ENCODE results near the gene FGF6.
"Not testable (repeated sequence)": the region's sequence is repeated elsewhere in the genome, so short reads cannot be mapped to it uniquely, and the experiment has no call there.

Gene FGF6

GRCh38 chr12:4422985-4423384 is 22.6 kb downstream of the FGF6 start:
- no peaks in the 10 kb centered on the region for H3K36me3 ChIP-seq (ENCODE audit: insufficient read depth, low read length)
- peaks cover 6% of the 10 kb centered on the region for H3K27me3 ChIP-seq (ENCODE audit: insufficient read depth, low read length)
- no peaks in the 10 kb centered on the region for H3K9me3 ChIP-seq (ENCODE audit: low read length)
- H3K4me1 ChIP-seq (ENCODE audit: insufficient read depth, low read length): peaks cover under 1% of the 10 kb centered on the region
- H3K4me3 ChIP-seq (ENCODE audit: low read length): no peak overlapping the region
- no peak overlapping the region for H2AFZ ChIP-seq (ENCODE audit: low read depth, low read length)

GRCh38 chr12:4421590-4422031 is 24.0 kb downstream of the FGF6 start:
- Histone ChIP-seq H2AFZ (ENCODE audit: low read depth, low read length) (no peak overlapping the region), H3K4me1 (ENCODE audit: insufficient read depth, low read length) (peaks cover 12% of the 10 kb centered on the region), H3K36me3 (ENCODE audit: insufficient read depth, low read length) (no peaks in the 10 kb centered on the region), H3K9me3 (ENCODE audit: low read length) (no peaks in the 10 kb centered on the region), H3K4me3 (ENCODE audit: low read length) (no peak overlapping the region), H3K27me3 (ENCODE audit: insufficient read depth, low read length) (peaks cover 4% of the 10 kb centered on the region)

GRCh38 chr12:4420138-4420670 is 25.4 kb downstream of the FGF6 start:
- H3K4me1 ChIP-seq (ENCODE audit: insufficient read depth, low read length): peaks cover 12% of the 10 kb centered on the region
- H3K36me3 ChIP-seq (ENCODE audit: insufficient read depth, low read length): no peaks in the 10 kb centered on the region
- H3K27me3 ChIP-seq (ENCODE audit: insufficient read depth, low read length): peaks cover 4% of the 10 kb centered on the region
- H2AFZ ChIP-seq (ENCODE audit: low read depth, low read length): no peak overlapping the region
- H3K9me3 ChIP-seq (ENCODE audit: low read length): no peaks in the 10 kb centered on the region
- no peak overlapping the region for H3K4me3 ChIP-seq (ENCODE audit: low read length)

GRCh38 chr12:4418913-4419312 is 26.7 kb downstream of the FGF6 start:
- H3K36me3 ChIP-seq (ENCODE audit: insufficient read depth, low read length): no peaks in the 10 kb centered on the region
- H2AFZ ChIP-seq (ENCODE audit: low read depth, low read length): no peak overlapping the region
- no peaks in the 10 kb centered on the region for H3K9me3 ChIP-seq (ENCODE audit: low read length)
- peaks cover 12% of the 10 kb centered on the region for H3K4me1 ChIP-seq (ENCODE audit: insufficient read depth, low read length)
- peaks cover 4% of the 10 kb centered on the region for H3K27me3 ChIP-seq (ENCODE audit: insufficient read depth, low read length)
- H3K4me3 ChIP-seq (ENCODE audit: low read length): no peak overlapping the region

GRCh38 chr12:4417936-4418335 is 27.7 kb downstream of the FGF6 start:
- peaks cover 12% of the 10 kb centered on the region for H3K4me1 ChIP-seq (ENCODE audit: insufficient read depth, low read length)
- H3K27me3 ChIP-seq (ENCODE audit: insufficient read depth, low read length): peaks cover 8% of the 10 kb centered on the region
- no peaks in the 10 kb centered on the region for H3K9me3 ChIP-seq (ENCODE audit: low read length)
- no peaks in the 10 kb centered on the region for H3K36me3 ChIP-seq (ENCODE audit: insufficient read depth, low read length)
- H3K4me3 ChIP-seq (ENCODE audit: low read length): no peak overlapping the region
- no peak overlapping the region for H2AFZ ChIP-seq (ENCODE audit: low read depth, low read length)

GRCh38 chr12:4417455-4417854 is 28.2 kb downstream of the FGF6 start:
- H3K4me3 ChIP-seq (ENCODE audit: low read length): no peak overlapping the region
- no peaks in the 10 kb centered on the region for H3K9me3 ChIP-seq (ENCODE audit: low read length)
- no peak overlapping the region for H2AFZ ChIP-seq (ENCODE audit: low read depth, low read length)
- H3K27me3 ChIP-seq (ENCODE audit: insufficient read depth, low read length): peaks cover 9% of the 10 kb centered on the region
- H3K36me3 ChIP-seq (ENCODE audit: insufficient read depth, low read length): no peaks in the 10 kb centered on the region
- H3K4me1 ChIP-seq (ENCODE audit: insufficient read depth, low read length): peaks cover 12% of the 10 kb centered on the region

GRCh38 chr12:4416276-4416675 is 29.3 kb downstream of the FGF6 start:
- Histone ChIP-seq H3K9me3 (ENCODE audit: low read length) (no peaks in the 10 kb centered on the region), H2AFZ (ENCODE audit: low read depth, low read length) (no peak overlapping the region), H3K4me1 (ENCODE audit: insufficient read depth, low read length) (peaks cover 12% of the 10 kb centered on the region), H3K4me3 (ENCODE audit: low read length) (no peak overlapping the region), H3K36me3 (ENCODE audit: insufficient read depth, low read length) (no peaks in the 10 kb centered on the region), H3K27me3 (ENCODE audit: insufficient read depth, low read length) (peaks cover 12% of the 10 kb centered on the region)

- Histone ChIP-seq H2AFZ (ENCODE audit: low read depth, low read length) (no peak overlapping the region), H3K27me3 (ENCODE audit: insufficient read depth, low read length) (peaks cover 13% of the 10 kb centered on the region), H3K4me3 (ENCODE audit: low read length) (no peak overlapping the region), H3K9me3 (ENCODE audit: low read length) (no peaks in the 10 kb centered on the region), H3K36me3 (ENCODE audit: insufficient read depth, low read length) (no peaks in the 10 kb centered on the region), H3K4me1 (ENCODE audit: insufficient read depth, low read length) (peaks cover 6% of the 10 kb centered on the region)
Observed at GRCh38 chr12:4412465-4412864, 33.1 kb downstream of the FGF6 start.

- Histone ChIP-seq H3K4me3 (ENCODE audit: low read length) (no peak overlapping the region), H2AFZ (ENCODE audit: low read depth, low read length) (no peak overlapping the region), H3K27me3 (ENCODE audit: insufficient read depth, low read length) (peaks cover 13% of the 10 kb centered on the region), H3K4me1 (ENCODE audit: insufficient read depth, low read length) (peaks cover 2% of the 10 kb centered on the region), H3K36me3 (ENCODE audit: insufficient read depth, low read length) (no peaks in the 10 kb centered on the region), H3K9me3 (ENCODE audit: low read length) (no peaks in the 10 kb centered on the region)
Observed at GRCh38 chr12:4412056-4412455, 33.6 kb downstream of the FGF6 start.

GRCh38 chr12:4407136-4407535 is 38.5 kb downstream of the FGF6 start:
- H3K9me3 ChIP-seq (ENCODE audit: low read length): peaks cover 2% of the 10 kb centered on the region
- no peaks in the 10 kb centered on the region for H3K4me1 ChIP-seq (ENCODE audit: insufficient read depth, low read length)
- no peaks in the 10 kb centered on the region for H3K36me3 ChIP-seq (ENCODE audit: insufficient read depth, low read length)
- peaks cover 9% of the 10 kb centered on the region for H3K27me3 ChIP-seq (ENCODE audit: insufficient read depth, low read length)
- no peak overlapping the region for H3K4me3 ChIP-seq (ENCODE audit: low read length)
- H2AFZ ChIP-seq (ENCODE audit: low read depth, low read length): no peak overlapping the region

GRCh38 chr12:4404877-4405637 is 40.6 kb downstream of the FGF6 start:
- not testable (repeated sequence) for H3K27me3 ChIP-seq (ENCODE audit: insufficient read depth, low read length); H3K4me1 ChIP-seq (ENCODE audit: insufficient read depth, low read length); H3K4me3 ChIP-seq (ENCODE audit: low read length); H3K9me3 ChIP-seq (ENCODE audit: low read length); H2AFZ ChIP-seq (ENCODE audit: low read depth, low read length); H3K36me3 ChIP-seq (ENCODE audit: insufficient read depth, low read length)

- Histone ChIP-seq H3K4me3 (ENCODE audit: low read length) (no peak overlapping the region), H3K9me3 (ENCODE audit: low read length) (peaks cover 2% of the 10 kb centered on the region), H3K36me3 (ENCODE audit: insufficient read depth, low read length) (no peaks in the 10 kb centered on the region), H2AFZ (ENCODE audit: low read depth, low read length) (no peak overlapping the region), H3K4me1 (ENCODE audit: insufficient read depth, low read length) (no peaks in the 10 kb centered on the region), H3K27me3 (ENCODE audit: insufficient read depth, low read length) (peaks cover 2% of the 10 kb centered on the region)
Observed at GRCh38 chr12:4402996-4403395, 42.6 kb downstream of the FGF6 start.

GRCh38 chr12:4401117-4401516 is 44.5 kb downstream of the FGF6 start:
- peaks cover 2% of the 10 kb centered on the region for H3K9me3 ChIP-seq (ENCODE audit: low read length)
- H3K4me3 ChIP-seq (ENCODE audit: low read length): no peak overlapping the region
- H3K36me3 ChIP-seq (ENCODE audit: insufficient read depth, low read length): no peaks in the 10 kb centered on the region
- peaks cover 2% of the 10 kb centered on the region for H3K27me3 ChIP-seq (ENCODE audit: insufficient read depth, low read length)
- no peaks in the 10 kb centered on the region for H3K4me1 ChIP-seq (ENCODE audit: insufficient read depth, low read length)
- no peak overlapping the region for H2AFZ ChIP-seq (ENCODE audit: low read depth, low read length)

GRCh38 chr12:4395818-4396217 is 49.8 kb downstream of the FGF6 start:
- no peaks in the 10 kb centered on the region for H3K36me3 ChIP-seq (ENCODE audit: insufficient read depth, low read length)
- no peaks in the 10 kb centered on the region for H3K9me3 ChIP-seq (ENCODE audit: low read length)
- no peaks in the 10 kb centered on the region for H3K4me1 ChIP-seq (ENCODE audit: insufficient read depth, low read length)
- no peak overlapping the region for H3K4me3 ChIP-seq (ENCODE audit: low read length)
- H3K27me3 ChIP-seq (ENCODE audit: insufficient read depth, low read length): no peaks in the 10 kb centered on the region
- H2AFZ ChIP-seq (ENCODE audit: low read depth, low read length): no peak overlapping the region

All from neuron (in vitro differentiated cells).